ENCODE data around the gene RAMACL.

Gene RAMACL

GRCh38 chr6:166596776-166597507 lies 10.5 kb upstream of the RAMACL start:
- DNase-seq (ENCODE audit: low read depth) = no peak
- TF ChIP-seq, protein P1, sequence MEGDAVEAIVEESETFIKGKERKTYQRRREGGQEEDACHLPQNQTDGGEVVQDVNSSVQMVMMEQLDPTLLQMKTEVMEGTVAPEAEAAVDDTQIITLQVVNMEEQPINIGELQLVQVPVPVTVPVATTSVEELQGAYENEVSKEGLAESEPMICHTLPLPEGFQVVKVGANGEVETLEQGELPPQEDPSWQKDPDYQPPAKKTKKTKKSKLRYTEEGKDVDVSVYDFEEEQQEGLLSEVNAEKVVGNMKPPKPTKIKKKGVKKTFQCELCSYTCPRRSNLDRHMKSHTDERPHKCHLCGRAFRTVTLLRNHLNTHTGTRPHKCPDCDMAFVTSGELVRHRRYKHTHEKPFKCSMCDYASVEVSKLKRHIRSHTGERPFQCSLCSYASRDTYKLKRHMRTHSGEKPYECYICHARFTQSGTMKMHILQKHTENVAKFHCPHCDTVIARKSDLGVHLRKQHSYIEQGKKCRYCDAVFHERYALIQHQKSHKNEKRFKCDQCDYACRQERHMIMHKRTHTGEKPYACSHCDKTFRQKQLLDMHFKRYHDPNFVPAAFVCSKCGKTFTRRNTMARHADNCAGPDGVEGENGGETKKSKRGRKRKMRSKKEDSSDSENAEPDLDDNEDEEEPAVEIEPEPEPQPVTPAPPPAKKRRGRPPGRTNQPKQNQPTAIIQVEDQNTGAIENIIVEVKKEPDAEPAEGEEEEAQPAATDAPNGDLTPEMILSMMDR (IDR thresholded peaks at IDR 0.05; ENCODE audit: control insufficient read depth, insufficient read depth, low read depth, low read length, missing control alignments) = no peak
- no peak overlapping the region for H3K4me3 ChIP-seq (ENCODE audit: control insufficient read depth, low read depth, low read length)

DNA sequence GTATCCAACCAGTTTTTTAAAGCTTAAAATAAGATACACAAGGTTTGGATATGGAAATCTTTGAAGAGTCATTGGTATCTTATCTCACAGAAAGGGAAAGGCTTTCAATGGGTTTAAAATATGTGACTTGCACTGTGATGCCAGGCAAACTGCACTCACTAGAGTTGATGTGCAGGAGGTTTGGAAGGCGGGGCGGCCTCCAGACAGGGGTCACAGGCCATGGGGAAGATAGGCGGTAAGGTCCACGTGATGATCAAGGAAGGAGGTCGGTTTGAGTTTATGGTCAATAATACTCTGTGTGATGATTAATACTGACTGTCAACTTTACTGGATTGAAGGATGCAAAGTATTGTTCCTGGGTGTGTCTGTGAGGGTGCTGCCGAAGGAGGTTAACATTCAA lies 9.5 kb upstream of the RAMACL start:
- TF ChIP-seq, protein P1 (IDR thresholded peaks at IDR 0.05; ENCODE audit: control insufficient read depth, insufficient read depth, low read depth, low read length, missing control alignments) = no peak
- DNase-seq (ENCODE audit: low read depth) = no peak
- no peak overlapping the region for H3K4me3 ChIP-seq (ENCODE audit: control insufficient read depth, low read depth, low read length)

DNA sequence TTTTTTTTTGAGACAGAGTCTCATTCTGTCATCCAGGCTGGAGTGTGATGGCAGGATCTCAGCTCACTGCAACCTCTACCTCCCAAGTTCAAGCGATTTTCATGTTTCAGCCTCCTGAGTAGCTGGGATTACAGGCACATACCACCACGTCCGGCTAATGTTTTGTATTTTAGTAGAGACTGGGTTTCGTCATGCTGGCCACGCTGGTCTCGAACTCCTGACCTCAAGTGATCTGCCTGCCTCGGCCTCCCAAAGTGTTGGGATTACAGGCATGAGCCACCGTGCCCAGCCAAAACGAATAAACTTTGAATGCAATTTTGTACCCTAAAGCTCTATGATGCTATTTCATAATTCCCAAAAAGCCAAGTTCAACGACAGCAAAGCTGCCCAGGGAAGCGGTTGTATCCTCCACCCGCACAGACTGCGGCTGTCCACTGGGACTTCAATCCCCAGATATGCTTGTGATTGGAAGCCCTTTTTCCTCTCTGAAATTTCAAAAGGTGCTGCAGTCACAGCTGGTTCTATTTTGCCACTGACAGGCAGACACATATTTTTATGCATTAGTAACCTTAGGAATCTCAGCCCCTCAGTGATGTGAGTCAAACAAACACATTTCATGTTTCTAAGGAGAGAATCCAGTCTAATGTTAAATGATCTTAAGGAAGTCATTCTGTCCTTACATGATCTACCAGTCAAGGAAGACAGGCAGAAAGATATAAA lies 8.7 kb upstream of the RAMACL start:
- TF ChIP-seq, protein P1 (IDR thresholded peaks at IDR 0.05; ENCODE audit: control insufficient read depth, insufficient read depth, low read depth, low read length, missing control alignments) = no peak
- DNase-seq (ENCODE audit: low read depth) = peak; percentile 81
- no peak overlapping the region for H3K4me3 ChIP-seq (ENCODE audit: control insufficient read depth, low read depth, low read length)

DNA sequence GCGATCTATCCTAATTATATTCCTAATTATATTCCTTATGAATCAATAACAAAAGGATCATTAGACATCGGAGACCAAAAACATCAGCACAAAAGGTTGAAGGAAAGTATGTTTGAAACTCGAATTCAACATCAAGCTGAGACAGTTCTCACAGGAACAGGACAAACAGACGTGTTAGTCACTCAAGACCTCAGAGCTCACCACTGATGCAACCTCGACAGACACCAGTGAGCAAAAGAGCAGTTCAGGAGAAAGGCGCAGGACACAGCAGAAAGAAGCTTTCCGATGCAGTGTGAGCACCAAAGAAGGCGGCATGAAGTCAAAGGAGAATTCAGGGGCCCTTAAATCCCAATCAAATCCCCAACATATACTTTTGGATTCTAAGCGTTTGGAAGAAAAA lies 6.3 kb upstream of the RAMACL start:
- H3K4me3 ChIP-seq (ENCODE audit: control insufficient read depth, low read depth, low read length) = no peak overlapping the region
- TF ChIP-seq, protein P1 (IDR thresholded peaks at IDR 0.05; ENCODE audit: control insufficient read depth, insufficient read depth, low read depth, low read length, missing control alignments) = no peak
- DNase-seq (ENCODE audit: low read depth) = no peak

DNA sequence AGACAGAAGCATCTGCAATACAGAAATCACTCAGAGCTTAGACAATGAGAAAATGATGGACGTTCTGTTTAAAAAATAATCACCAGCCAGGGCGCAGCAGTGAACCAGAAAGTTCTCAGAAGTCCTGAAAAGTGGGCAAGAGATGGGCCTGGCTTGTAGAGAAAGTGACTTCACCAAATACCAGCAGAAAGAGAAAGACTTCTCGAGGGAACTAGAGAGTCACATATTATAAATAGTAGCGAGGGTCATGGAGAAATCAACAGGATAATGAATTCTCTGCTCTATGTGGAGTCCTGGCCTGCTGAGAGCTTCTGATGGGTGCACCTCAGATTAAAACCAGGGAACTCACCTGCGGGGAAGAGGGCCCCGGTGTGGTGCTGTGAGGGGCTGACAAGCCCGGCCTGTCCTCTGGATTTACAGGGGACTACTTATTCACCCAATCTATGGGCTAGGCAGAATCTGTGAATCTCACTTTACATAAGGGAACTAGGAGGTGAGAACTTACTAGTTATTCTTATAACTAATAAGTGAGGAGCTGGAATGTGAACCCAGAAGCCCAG lies 5.6 kb upstream of the RAMACL start:
- no peak for DNase-seq (ENCODE audit: low read depth)
- TF ChIP-seq, protein P1 (IDR thresholded peaks at IDR 0.05; ENCODE audit: control insufficient read depth, insufficient read depth, low read depth, low read length, missing control alignments) = no peak
- no peak overlapping the region for H3K4me3 ChIP-seq (ENCODE audit: control insufficient read depth, low read depth, low read length)

- H3K4me3 ChIP-seq (ENCODE audit: control insufficient read depth, low read depth, low read length) = no peak overlapping the region
- DNase-seq (ENCODE audit: low read depth) = no peak
- TF ChIP-seq, protein P1 (IDR thresholded peaks at IDR 0.05; ENCODE audit: control insufficient read depth, insufficient read depth, low read depth, low read length, missing control alignments) = no peak
Measured at GRCh38 chr6:166591026-166591425, 4.5 kb upstream of the RAMACL start.

All from AG09309 (cell line).